ENCODE measurements around the gene ZNF626. TPM values are rescaled to one million over a fixed set of nuclear protein-coding genes. Genes with fewer than 3 reads are reported as not detected.

ZNF626 gene
- total and polyA plus RNA-seq, 4 experiments from 2014 or later = 9.7 to 19.8 (median 18.3) TPM

DNA sequence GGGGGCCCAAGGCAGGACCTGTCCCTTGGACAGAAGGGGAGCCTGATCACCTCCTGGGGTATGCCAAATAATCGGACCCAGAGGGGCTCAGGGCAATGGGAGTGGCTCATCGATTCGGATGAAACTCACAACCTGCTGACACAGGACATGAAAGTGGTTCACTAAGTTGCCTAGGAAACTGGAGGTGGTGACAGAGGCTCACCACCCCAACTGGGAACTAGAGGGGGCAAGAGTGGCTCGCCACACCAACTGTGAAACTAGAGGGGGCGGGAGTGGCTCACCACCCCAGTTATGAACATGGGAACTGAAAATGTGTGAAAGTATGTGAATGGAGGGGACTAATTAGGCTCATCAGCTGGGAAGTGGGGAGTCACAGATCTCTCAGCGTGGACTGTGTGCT lies 49.5 kb downstream of the ZNF626 start:
- Histone ChIP-seq H3K36me3 (ENCODE audit: insufficient read depth, low read length) (no peaks in the 10 kb centered on the region), H3K27ac (ENCODE audit: low read depth, low read length) (no peak overlapping the region), H3K4me3 (ENCODE audit: low read length in 2 of 2) (no peak overlapping the region), H3K27me3 (ENCODE audit: insufficient read depth, low read length) (no peaks in the 10 kb centered on the region), H3K9me3 (ENCODE audit: control insufficient read depth in 1 of 2, low read length in 2 of 2) (peaks cover 0 to 22% of the 10 kb centered on the region in 2 donors), H3K4me1 (ENCODE audit: insufficient read depth, low read length) (no peaks in the 10 kb centered on the region)
- ChIA-PET POLR2A (ENCODE audit: partially characterized antibody) (no interaction called here), CTCF (ENCODE audit: partially characterized antibody) (no interaction called here)
- Mint-ChIP-seq H3K4me3 (peak overlapping the region in 3 of 8 donors; percentile 8 to 63 (median 29)), H3K9me3 (peaks cover 6 to 76% (median 55%) of the 10 kb centered on the region in 8 donors), H3K27me3 (no peaks in the 10 kb centered on the region), H3K4me1 (peaks cover 0 to 11% (median 8%) of the 10 kb centered on the region in 4 donors), H3K36me3 (peaks cover 5 to 12% of the 10 kb centered on the region in 2 donors), H3K27ac (no peak overlapping the region)
- intact Hi-C loops (cut with micrococcal nuclease) = no loop called here
- no peak for DNase-seq

DNA sequence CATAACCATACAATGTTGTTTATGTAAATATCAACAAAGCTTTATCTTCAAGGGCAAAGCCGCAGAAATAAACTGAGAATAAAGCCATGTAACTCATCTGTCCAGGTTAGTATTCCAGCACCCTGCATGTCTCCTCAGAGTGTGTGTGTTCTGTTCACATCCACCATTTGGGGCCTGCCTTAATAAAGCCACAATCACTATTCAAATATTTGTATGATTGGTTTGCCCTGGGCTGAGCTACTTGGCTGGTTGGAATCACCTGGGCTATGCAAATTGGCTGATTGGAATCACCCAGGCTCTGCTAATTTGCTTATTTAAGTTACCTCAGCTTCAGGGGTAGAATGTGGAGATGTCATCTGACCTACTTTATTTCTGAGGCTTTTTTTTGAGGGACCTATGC lies 53.4 kb downstream of the ZNF626 start:
- CTCF ChIA-PET (ENCODE audit: partially characterized antibody) = no interaction called here
- peaks cover 3 to 74% (median 39%) of the 10 kb centered on the region in 8 donors for H3K9me3 Mint-ChIP-seq

More for the DNA sequence above, 53.4 kb downstream of the ZNF626 start:
- Histone ChIP-seq H3K27me3 (ENCODE audit: insufficient read depth, low read length) (no peaks in the 10 kb centered on the region), H3K4me3 (ENCODE audit: low read length in 2 of 2) (no peak overlapping the region), H3K27ac (ENCODE audit: low read depth, low read length) (no peak overlapping the region), H3K36me3 (ENCODE audit: insufficient read depth, low read length) (no peaks in the 10 kb centered on the region), H3K4me1 (ENCODE audit: insufficient read depth, low read length) (no peaks in the 10 kb centered on the region), H3K9me3 (ENCODE audit: control insufficient read depth in 1 of 2, low read length in 2 of 2) (peaks cover 0 to 10% of the 10 kb centered on the region in 2 donors)
- POLR2A ChIA-PET (ENCODE audit: partially characterized antibody) = no interaction called here
- Mint-ChIP-seq H3K4me1 (peaks cover 0 to 11% (median 8%) of the 10 kb centered on the region in 4 donors), H3K4me3 (no peak overlapping the region), H3K27ac (no peak overlapping the region), H3K36me3 (peaks cover 2 to 5% of the 10 kb centered on the region in 2 donors), H3K27me3 (no peaks in the 10 kb centered on the region)
- intact Hi-C loops (cut with micrococcal nuclease) = no loop called here
- DNase-seq = no peak

Other genes with a start within 250 kb of the ZNF626 start
- gene ZNF737, start 95.8 kb downstream of the ZNF626 start, total RNA-seq = 10 to 100 TPM; 41.3 to 44.7 TPM
- gene ZNF737, start 95.8 kb downstream of the ZNF626 start, polyA plus RNA-seq = 10 to 100 TPM in 1 of 2 donors, 1 to 10 TPM in 1; 3.1 to 19.1 TPM
- 10 to 100 TPM; 14.7 to 17.1 TPM for gene ZNF66, start 114.7 kb upstream of the ZNF626 start, total RNA-seq
- 1 to 10 TPM; 3.4 to 4.0 TPM for gene ZNF66, start 114.7 kb upstream of the ZNF626 start, polyA plus RNA-seq